HepG2 (cell line): Measurements from ENCODE around the gene IRS2. TPM values are rescaled to one million over a fixed set of nuclear protein-coding genes. Genes with fewer than 3 reads are reported as not detected.

Source experiments
- ATAC-seq: fragments of 200-7000 bp; cut with Tn5 transposase; 3 replicates; pipeline ENCODE4 v1.9.1; 2020; ENCODE audit warnings: mild to moderate bottlenecking, moderate library complexity
- BruUV-seq: library from RNA; stranded (reverse); fragments of 400-500 nt; replicated peaks from 2 replicates; lab custom pipeline; 2021; lab: Mats Ljungman, UMichigan
- CTCF ChIA-PET: fragments of 300-600 bp; formaldehyde crosslinking; extraction: SDS; loops from one replicate; lab custom pipeline; 2021; ENCODE audit warnings: low total read pairs, inconsistent platforms, low intra/inter-chr PET ratio; lab: Yijun Ruan, JAX
- POLR2A ChIA-PET: fragments of 350-600 bp; sonication (Branson Sonifier 250); formaldehyde crosslinking; loops from one replicate; lab custom pipeline; 2020; ENCODE audit warnings: antibody characterized with exemption, inconsistent platforms; lab: Yijun Ruan, JAX
- DNase-seq: peaks from one replicate; pipeline ENCODE4 v3.0.0-alpha.2; 2015; ENCODE audit warnings: low spot score
- FAIRE-seq: peaks from 3 replicates; lab custom pipeline; 2011; peaks lifted over from hg19 to GRCh38; lab: Jason Lieb, UNC
- H2AFZ ChIP-seq: one replicate; pipeline ENCODE4 v1.6.1; 2011; ENCODE audit warnings: low read length, inconsistent platforms
- H3K27ac ChIP-seq: fragments of 300-600 bp; 3 replicates; pipeline ENCODE4 v1.8.0; 2011; ENCODE audit warnings: mixed run types, mild to moderate bottlenecking, mixed read lengths, low read length, inconsistent platforms; ENCODE audit not compliant: insufficient read depth; ENCODE audit errors: extremely low read length
- H3K27me3 ChIP-seq, 2 experiments: fragments of 200-600 bp in 1 of 2; 2 replicates in 1 of 2; 3 replicates in 1 of 2; pipeline versions ENCODE4 v1.6.0 to v1.8.0; 2011; ENCODE audit warnings: low read length in 2 of 2, mild to moderate bottlenecking in 2 of 2, moderate library complexity in 2 of 2, inconsistent platforms in 1 of 2; ENCODE audit not compliant: insufficient read depth in 2 of 2, control insufficient read depth in 1 of 2
- H3K36me3 ChIP-seq, 2 experiments: fragments of 200-600 bp in 1 of 2; replicated peaks in 1 of 2; 2 replicates in 1 of 2; 3 replicates in 1 of 2; pipeline versions ENCODE4 v1.5.1 to v1.8.0; 2011; ENCODE audit warnings: low read length in 2 of 2, inconsistent platforms in 1 of 2; ENCODE audit not compliant: insufficient read depth in 2 of 2, control insufficient read depth in 1 of 2
- H3K4me1 ChIP-seq: 2 replicates; pipeline ENCODE4 v1.5.1; 2012; ENCODE audit warnings: low read length, inconsistent platforms; ENCODE audit not compliant: insufficient read depth
- H3K4me2 ChIP-seq: 2 replicates; pipeline ENCODE4 v1.6.0; 2011; ENCODE audit warnings: low read depth, low read length, inconsistent platforms
- H3K4me3 ChIP-seq, 3 experiments: fragments of 200-600 bp in 1 of 3; sonication (generic), shearing (Covaris generic) in 1 of 3; replicated peaks in 1 of 3; 2 replicates each; pipeline ENCODE4 v1.5.1; 2011 to 2016; ENCODE audit warnings: low read length in 3 of 3, inconsistent platforms in 2 of 3, low read depth in 2 of 3, mild to moderate bottlenecking in 2 of 3, control low read depth in 1 of 3, mixed read lengths in 1 of 3; ENCODE audit not compliant: insufficient read depth in 1 of 3
- H3K79me2 ChIP-seq: one replicate; pipeline ENCODE4 v1.6.1; 2011; ENCODE audit warnings: low read length, inconsistent platforms; ENCODE audit not compliant: insufficient read depth
- H3K9ac ChIP-seq: 2 replicates; pipeline ENCODE4 v1.6.0; 2011; ENCODE audit warnings: mild to moderate bottlenecking, low read depth, low read length, inconsistent platforms; ENCODE audit not compliant: insufficient read depth
- H3K9me3 ChIP-seq: 2 replicates; pipeline ENCODE4 v1.5.1; 2012; ENCODE audit warnings: mild to moderate bottlenecking, low read length
- H4K20me1 ChIP-seq: 2 replicates; pipeline ENCODE4 v1.6.0; 2011; ENCODE audit warnings: inconsistent platforms, mild to moderate bottlenecking, low read length, moderate library complexity; ENCODE audit not compliant: insufficient read depth
- AKAP8 ChIP-seq: sonication (generic); formaldehyde crosslinking; IDR thresholded peaks from 2 replicates; pipeline ENCODE4 v1.5.1; 2020; ENCODE audit warnings: mild to moderate bottlenecking, missing genetic modification reagents
- PAX8 ChIP-seq: sonication (generic); formaldehyde crosslinking; IDR thresholded peaks from 2 replicates; pipeline ENCODE4 v1.8.0; 2022; ENCODE audit warnings: mild to moderate bottlenecking, missing genetic modification reagents, borderline replicate concordance
- RBM39 ChIP-seq: fragments of 200-400 bp; formaldehyde crosslinking; IDR thresholded peaks from one replicate; pipeline ENCODE4 v1.6.1; 2018; ENCODE audit warnings: antibody characterized with exemption, mild to moderate bottlenecking, low read depth, low read length; ENCODE audit not compliant: poor library complexity, severe bottlenecking
- SKI ChIP-seq: fragments of 450-650 bp; IDR thresholded peaks from one replicate; pipeline ENCODE4 v1.6.1; 2018; ENCODE audit warnings: mild to moderate bottlenecking; ENCODE audit not compliant: partially characterized antibody
- ZFYVE20 ChIP-seq: sonication (generic); formaldehyde crosslinking; IDR thresholded peaks from 2 replicates; pipeline ENCODE4 v1.8.0; 2023; ENCODE audit warnings: low read depth, mild to moderate bottlenecking, moderate library complexity, missing genetic modification reagents, borderline replicate concordance
- ZNF142 ChIP-seq: sonication (generic); formaldehyde crosslinking; IDR thresholded peaks from 2 replicates; pipeline ENCODE4 v1.4.0; 2020; ENCODE audit warnings: missing genetic modification reagents
- ZNF235 ChIP-seq: sonication (generic); formaldehyde crosslinking; IDR thresholded peaks from 2 replicates; pipeline ENCODE4 v1.8.1; 2023; ENCODE audit warnings: mild to moderate bottlenecking, missing genetic modification reagents, borderline replicate concordance
- ZNF263 ChIP-seq: sonication (generic); formaldehyde crosslinking; IDR thresholded peaks from 2 replicates; pipeline ENCODE4 v1.4.0; 2020; ENCODE audit warnings: missing genetic modification reagents
- WGBS: methylation state at CpG from one replicate; pipeline ENCODE4 v1.1.6; 2017; ENCODE audit warnings: low lambda C conversion rate; 5-methylcytosine and 5-hydroxymethylcytosine counted together
- in situ Hi-C: cut with HindIII; loops from 2 replicates; pipeline ENCODE4 v1.10.0; 2017; ENCODE audit warnings: low pct_unique_long_range_greater_than_20kb; ENCODE audit not compliant: extremely low pct_ligation_motif_present
- intact Hi-C: fragments of 100-400 bp; cut with micrococcal nuclease; formaldehyde crosslinking; loops from one replicate; pipeline ENCODE4 v1.10.0; 2022; ENCODE audit not compliant: unreplicated experiment
- polyA plus RNA-seq, 8 experiments: library from polyadenylated mRNA; depleted of rRNA in 3 of 8; stranded (reverse) in 7 of 8; unstranded in 1 of 8; fragments of >200 nt; fragmentation: Illumina TruSeq in 4 of 8; extraction: Trizol in 4 of 8; gene quantifications; 2 replicates each; pipeline versions ENCODE4 v1.2.1 to v1.2.3, GENCODE V29; 2011 to 2016; ENCODE audit warnings: low read depth in 4 of 8, missing spikeins in 1 of 8, mixed read lengths in 1 of 8; ENCODE audit not compliant: insufficient read depth in 1 of 8
- total RNA-seq, 5 experiments: library from RNA; depleted of rRNA; stranded (reverse); fragments of >200 nt; fragmentation: Illumina TruSeq; extraction: Trizol; gene quantifications; 2 replicates each; pipeline ENCODE4 v1.2.3, GENCODE V29; 2016; ENCODE audit warnings: low read depth in 1 of 5
- TF ChIP-seq, protein P1 (sequence below), 2 experiments: fragments of 450-650 bp in 1 of 2; sonication (generic) in 1 of 2; formaldehyde crosslinking in 1 of 2; IDR thresholded peaks; 2 replicates each; pipeline versions ENCODE4 v1.6.1 to v1.8.0; 2016 to 2022; ENCODE audit warnings: antibody characterized with exemption in 1 of 2, mild to moderate bottlenecking in 1 of 2, missing genetic modification reagents in 1 of 2

Gene IRS2
- total and polyA plus RNA-seq, 2 of the 13 experiments (the other 11 are each of a cell fraction or from before 2014, with no cell fraction given), result 0.02 to 0.04 TPM

GRCh38 chr13:109807345-109807744 is 21.0 kb upstream of the IRS2 start:
- in situ Hi-C loops, result no loop called here
- Histone ChIP-seq H3K36me3 (no peaks in the 10 kb centered on the region), H3K27me3 (no peaks in the 10 kb centered on the region; a peak in 1 of 5 replicates), H3K4me2 (no peak overlapping the region), H2AFZ (no peak overlapping the region), H3K27ac (no peak overlapping the region), H3K9me3 (no peaks in the 10 kb centered on the region), H3K4me1 (peaks cover 17% of the 10 kb centered on the region), H3K79me2 (no peaks in the 10 kb centered on the region), H3K9ac (no peak overlapping the region), H3K4me3 (no peak overlapping the region), H4K20me1 (no peaks in the 10 kb centered on the region)
- BruUV-seq, result no TSS peak
- ATAC-seq (no peak), DNase-seq (no peak), FAIRE-seq (no peak)
- intact Hi-C loops, result no loop called here
- 80% methylated on average over 3 of the region's 3 CpGs for WGBS
- CTCF ChIA-PET, result no interaction called here
- POLR2A ChIA-PET, result no interaction called here
- TF ChIP-seq, protein P1, sequence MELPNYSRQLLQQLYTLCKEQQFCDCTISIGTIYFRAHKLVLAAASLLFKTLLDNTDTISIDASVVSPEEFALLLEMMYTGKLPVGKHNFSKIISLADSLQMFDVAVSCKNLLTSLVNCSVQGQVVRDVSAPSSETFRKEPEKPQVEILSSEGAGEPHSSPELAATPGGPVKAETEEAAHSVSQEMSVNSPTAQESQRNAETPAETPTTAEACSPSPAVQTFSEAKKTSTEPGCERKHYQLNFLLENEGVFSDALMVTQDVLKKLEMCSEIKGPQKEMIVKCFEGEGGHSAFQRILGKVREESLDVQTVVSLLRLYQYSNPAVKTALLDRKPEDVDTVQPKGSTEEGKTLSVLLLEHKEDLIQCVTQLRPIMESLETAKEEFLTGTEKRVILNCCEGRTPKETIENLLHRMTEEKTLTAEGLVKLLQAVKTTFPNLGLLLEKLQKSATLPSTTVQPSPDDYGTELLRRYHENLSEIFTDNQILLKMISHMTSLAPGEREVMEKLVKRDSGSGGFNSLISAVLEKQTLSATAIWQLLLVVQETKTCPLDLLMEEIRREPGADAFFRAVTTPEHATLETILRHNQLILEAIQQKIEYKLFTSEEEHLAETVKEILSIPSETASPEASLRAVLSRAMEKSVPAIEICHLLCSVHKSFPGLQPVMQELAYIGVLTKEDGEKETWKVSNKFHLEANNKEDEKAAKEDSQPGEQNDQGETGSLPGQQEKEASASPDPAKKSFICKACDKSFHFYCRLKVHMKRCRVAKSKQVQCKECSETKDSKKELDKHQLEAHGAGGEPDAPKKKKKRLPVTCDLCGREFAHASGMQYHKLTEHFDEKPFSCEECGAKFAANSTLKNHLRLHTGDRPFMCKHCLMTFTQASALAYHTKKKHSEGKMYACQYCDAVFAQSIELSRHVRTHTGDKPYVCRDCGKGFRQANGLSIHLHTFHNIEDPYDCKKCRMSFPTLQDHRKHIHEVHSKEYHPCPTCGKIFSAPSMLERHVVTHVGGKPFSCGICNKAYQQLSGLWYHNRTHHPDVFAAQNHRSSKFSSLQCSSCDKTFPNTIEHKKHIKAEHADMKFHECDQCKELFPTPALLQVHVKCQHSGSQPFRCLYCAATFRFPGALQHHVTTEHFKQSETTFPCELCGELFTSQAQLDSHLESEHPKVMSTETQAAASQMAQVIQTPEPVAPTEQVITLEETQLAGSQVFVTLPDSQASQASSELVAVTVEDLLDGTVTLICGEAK (IDR thresholded peaks at IDR 0.05), result no peak
- TF ChIP-seq, protein P1 (CRISPR knock-in tag; IDR thresholded peaks at IDR 0.05), result no peak
- TF ChIP-seq ZNF142 (CRISPR knock-in tag) (no peak), ZFYVE20 (CRISPR knock-in tag) (no peak), AKAP8 (CRISPR knock-in tag) (no peak), PAX8 (no peak), ZNF263 (no peak), ZNF235 (CRISPR knock-in tag) (no peak), RBM39 (no peak), SKI (no peak)
